Stimulated activated naive CD4-positive, alpha-beta T cell (primary cell): ENCODE measurements around the gene EYA2.

Experiments used
- DNase-seq, 6 experiments: peaks; one replicate each; lab custom pipeline; 2025; lab: John Stamatoyannopoulos, UW

The EYA2 gene

GRCh38 chr20:47007826-47008655 lies 113.4 kb downstream of the EYA2 start:
- DNase-seq: no peak

GRCh38 chr20:47008842-47009518 lies 114.3 kb downstream of the EYA2 start:
- DNase-seq: no peak

- no peak for DNase-seq
Measured at GRCh38 chr20:47009784-47010183, 115.1 kb downstream of the EYA2 start.

- no peak for DNase-seq
Measured at GRCh38 chr20:47011984-47012383, 117.3 kb downstream of the EYA2 start.

- no peak for DNase-seq
Measured at GRCh38 chr20:47013606-47014005, 119.0 kb downstream of the EYA2 start.

GRCh38 chr20:47016068-47016664 lies 121.5 kb downstream of the EYA2 start:
- DNase-seq: no peak

GRCh38 chr20:47018381-47018780 lies 123.7 kb downstream of the EYA2 start:
- DNase-seq: no peak

- DNase-seq: no peak
Measured at GRCh38 chr20:47019121-47019824, 124.6 kb downstream of the EYA2 start.

- DNase-seq: no peak
Measured at GRCh38 chr20:47020231-47020630, 125.6 kb downstream of the EYA2 start.

- DNase-seq: no peak
Measured at GRCh38 chr20:47021850-47022249, 127.2 kb downstream of the EYA2 start.

GRCh38 chr20:47024461-47024937 lies 129.9 kb downstream of the EYA2 start:
- DNase-seq: no peak

- no peak for DNase-seq
Measured at GRCh38 chr20:47027042-47027441, 132.4 kb downstream of the EYA2 start.

- DNase-seq: no peak
Measured at GRCh38 chr20:47027456-47027855, 132.8 kb downstream of the EYA2 start.

- no peak for DNase-seq
Measured at GRCh38 chr20:47028487-47028886, 133.8 kb downstream of the EYA2 start.

GRCh38 chr20:47029845-47030244 lies 135.2 kb downstream of the EYA2 start:
- no peak for DNase-seq

GRCh38 chr20:47030271-47030810 lies 135.7 kb downstream of the EYA2 start:
- no peak for DNase-seq

GRCh38 chr20:47031004-47031403 lies 136.4 kb downstream of the EYA2 start:
- DNase-seq: no peak

GRCh38 chr20:47031821-47032220 lies 137.2 kb downstream of the EYA2 start:
- DNase-seq: no peak

GRCh38 chr20:47032933-47033578 lies 138.4 kb downstream of the EYA2 start:
- no peak for DNase-seq

GRCh38 chr20:47033665-47034064 lies 139.0 kb downstream of the EYA2 start:
- no peak for DNase-seq

GRCh38 chr20:47035026-47035590 lies 140.5 kb downstream of the EYA2 start:
- DNase-seq: no peak
